ENCODE results near the gene SNAP47.

The SNAP47 gene

DNA sequence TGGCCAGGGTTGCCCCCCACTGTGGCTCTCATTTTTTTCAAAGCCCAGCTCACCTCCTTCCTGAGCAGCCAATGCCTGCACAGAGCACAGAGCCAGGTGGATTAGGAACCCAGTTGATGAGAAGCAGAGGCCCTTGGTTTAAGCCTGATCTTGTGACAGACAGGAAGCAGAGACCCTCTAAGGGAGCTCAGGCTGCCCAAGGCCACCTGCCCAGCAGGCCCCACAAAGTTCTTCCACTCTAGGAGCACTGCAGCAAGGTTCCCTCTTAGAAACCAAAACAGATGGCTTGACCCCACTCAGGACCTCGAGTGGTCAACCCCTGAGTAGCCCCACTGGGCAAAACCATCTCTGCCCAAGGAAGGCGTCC is 54.8 kb downstream of the SNAP47 start:
- H3K4me2 ChIP-seq (ENCODE audit: low read depth, low read length, poor library complexity, severe bottlenecking), result no peak overlapping the region
- no peak overlapping the region for H3K4me3 ChIP-seq (ENCODE audit: low read length, poor library complexity, severe bottlenecking)
- no peaks in the 10 kb centered on the region for H3K9me3 ChIP-seq (ENCODE audit: insufficient read depth, low read depth, low read length)
- H3F3A ChIP-seq (ENCODE audit: low read depth), result no peaks in the 10 kb centered on the region
- no peaks in the 10 kb centered on the region for H3K9me2 ChIP-seq (replicated peaks; ENCODE audit: low read depth, low read length)
- no peaks in the 10 kb centered on the region for H3K36me3 ChIP-seq (ENCODE audit: insufficient read depth, low read length)
- no peaks in the 10 kb centered on the region for H4K20me1 ChIP-seq (ENCODE audit: insufficient read depth, low read length, poor library complexity, severe bottlenecking)
- H3K79me2 ChIP-seq (ENCODE audit: insufficient read depth, low read length), result no peaks in the 10 kb centered on the region
- H3K4me1 ChIP-seq (ENCODE audit: insufficient read depth, low read length, poor library complexity, severe bottlenecking), result peaks cover 12% of the 10 kb centered on the region
- H3K9ac ChIP-seq (ENCODE audit: low read depth, low read length, poor library complexity, severe bottlenecking), result no peak overlapping the region
- no peak overlapping the region for H2AFZ ChIP-seq (ENCODE audit: low read length)
- no peaks in the 10 kb centered on the region for H3K27me3 ChIP-seq (ENCODE audit: insufficient read depth, low read length, poor library complexity, severe bottlenecking)
- no peak for TF ChIP-seq CTCF (conservative IDR thresholded peaks at IDR 0.05; ENCODE audit: low read length)

DNA sequence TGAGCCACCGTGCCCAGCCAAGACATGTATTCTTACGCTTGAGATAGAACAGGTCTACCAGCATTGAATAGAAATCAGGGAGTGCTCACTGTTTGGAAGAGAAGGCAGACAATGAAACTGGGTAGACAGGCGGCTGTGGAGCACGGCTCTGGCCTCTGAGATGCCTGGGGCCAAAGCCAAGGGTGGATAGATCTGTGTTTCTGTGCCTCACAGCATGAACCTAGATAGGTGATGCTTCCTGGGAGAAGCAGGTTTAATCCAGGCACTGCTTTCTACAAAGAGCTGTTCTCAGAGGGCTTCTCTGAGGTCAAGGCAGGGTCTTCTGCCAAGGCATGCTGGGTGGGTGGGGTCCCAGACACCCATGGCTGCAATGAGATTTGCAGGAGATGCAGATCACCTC is 55.6 kb downstream of the SNAP47 start:
- no peak overlapping the region for H3K4me2 ChIP-seq (ENCODE audit: low read depth, low read length, poor library complexity, severe bottlenecking)
- H3K27me3 ChIP-seq (ENCODE audit: insufficient read depth, low read length, poor library complexity, severe bottlenecking), result no peaks in the 10 kb centered on the region
- no peak overlapping the region for H3K4me3 ChIP-seq (ENCODE audit: low read length, poor library complexity, severe bottlenecking)
- H3K79me2 ChIP-seq (ENCODE audit: insufficient read depth, low read length), result no peaks in the 10 kb centered on the region
- no peaks in the 10 kb centered on the region for H4K20me1 ChIP-seq (ENCODE audit: insufficient read depth, low read length, poor library complexity, severe bottlenecking)
- peaks cover 12% of the 10 kb centered on the region for H3K4me1 ChIP-seq (ENCODE audit: insufficient read depth, low read length, poor library complexity, severe bottlenecking)
- no peaks in the 10 kb centered on the region for H3K9me2 ChIP-seq (replicated peaks; ENCODE audit: low read depth, low read length)
- TF ChIP-seq CTCF (conservative IDR thresholded peaks at IDR 0.05; ENCODE audit: low read length) (no peak), EZH2phosphoT487 (IDR thresholded peaks at IDR 0.05; ENCODE audit: borderline replicate concordance) (no peak)
- no peaks in the 10 kb centered on the region for H3K36me3 ChIP-seq (ENCODE audit: insufficient read depth, low read length)
- no peak overlapping the region for H2AFZ ChIP-seq (ENCODE audit: low read length)
- H3F3A ChIP-seq (ENCODE audit: low read depth), result no peaks in the 10 kb centered on the region
- no peaks in the 10 kb centered on the region for H3K9me3 ChIP-seq (ENCODE audit: insufficient read depth, low read depth, low read length)
- no peak overlapping the region for H3K9ac ChIP-seq (ENCODE audit: low read depth, low read length, poor library complexity, severe bottlenecking)

DNA sequence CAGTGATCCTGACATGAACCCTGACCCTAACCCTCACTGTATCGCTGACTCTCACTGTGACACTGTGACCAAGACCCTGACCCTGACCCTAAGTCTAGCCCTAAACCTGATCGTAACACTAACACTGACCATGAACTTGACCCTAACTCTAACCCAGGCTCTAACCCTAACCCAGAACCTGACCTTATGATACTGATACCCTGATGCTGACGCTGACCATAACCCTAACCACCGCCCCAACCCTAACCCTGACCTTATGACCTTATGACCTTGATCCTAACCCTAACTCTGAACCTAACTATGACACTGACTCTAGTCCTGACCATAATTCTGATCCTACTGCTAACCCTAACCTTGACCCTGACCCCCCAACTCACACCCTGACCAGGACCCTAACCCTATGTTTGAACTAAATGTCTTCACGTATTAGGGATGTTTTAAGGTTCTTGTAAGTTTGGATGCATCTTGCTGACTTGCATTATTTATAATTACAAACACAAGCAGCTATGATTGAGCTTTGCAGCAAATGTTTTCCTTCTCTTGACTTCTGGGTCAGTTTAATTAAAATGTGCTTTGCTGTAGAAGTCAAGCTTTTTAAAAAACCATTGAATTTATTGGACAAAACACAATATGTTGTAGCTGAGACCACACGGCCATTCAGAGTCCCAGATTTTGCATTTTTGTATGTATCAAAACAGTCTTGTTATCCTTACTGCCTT is 56.3 kb downstream of the SNAP47 start:
- no peaks in the 10 kb centered on the region for H3K9me2 ChIP-seq (replicated peaks; ENCODE audit: low read depth, low read length)
- no peaks in the 10 kb centered on the region for H3K9me3 ChIP-seq (ENCODE audit: insufficient read depth, low read depth, low read length)
- H3K79me2 ChIP-seq (ENCODE audit: insufficient read depth, low read length), result no peaks in the 10 kb centered on the region
- H3K4me3 ChIP-seq (ENCODE audit: low read length, poor library complexity, severe bottlenecking), result no peak overlapping the region
- H3F3A ChIP-seq (ENCODE audit: low read depth), result no peaks in the 10 kb centered on the region
- no peaks in the 10 kb centered on the region for H3K27me3 ChIP-seq (ENCODE audit: insufficient read depth, low read length, poor library complexity, severe bottlenecking)
- TF ChIP-seq EZH2phosphoT487 (IDR thresholded peaks at IDR 0.05; ENCODE audit: borderline replicate concordance) (no peak), CTCF (conservative IDR thresholded peaks at IDR 0.05; ENCODE audit: low read length) (no peak)
- H4K20me1 ChIP-seq (ENCODE audit: insufficient read depth, low read length, poor library complexity, severe bottlenecking), result no peaks in the 10 kb centered on the region
- no peak overlapping the region for H3K9ac ChIP-seq (ENCODE audit: low read depth, low read length, poor library complexity, severe bottlenecking)
- peaks cover 12% of the 10 kb centered on the region for H3K4me1 ChIP-seq (ENCODE audit: insufficient read depth, low read length, poor library complexity, severe bottlenecking)
- no peaks in the 10 kb centered on the region for H3K36me3 ChIP-seq (ENCODE audit: insufficient read depth, low read length)
- H3K4me2 ChIP-seq (ENCODE audit: low read depth, low read length, poor library complexity, severe bottlenecking), result no peak overlapping the region
- no peak overlapping the region for H2AFZ ChIP-seq (ENCODE audit: low read length)

Data from Loucy (cell line).